LNCAP (cell line): ENCODE data around the gene COL24A1.

Experiments used
- TF ChIP-seq, protein P1 (sequence below): fragments of 450-650 bp; IDR thresholded peaks from 2 replicates; pipeline ENCODE4 v1.5.1; 2017; ENCODE audit warnings: mild to moderate bottlenecking

The COL24A1 gene

GRCh38 chr1:85806236-85806965, 350.2 kb downstream of the COL24A1 start:
- TF ChIP-seq, protein P1, sequence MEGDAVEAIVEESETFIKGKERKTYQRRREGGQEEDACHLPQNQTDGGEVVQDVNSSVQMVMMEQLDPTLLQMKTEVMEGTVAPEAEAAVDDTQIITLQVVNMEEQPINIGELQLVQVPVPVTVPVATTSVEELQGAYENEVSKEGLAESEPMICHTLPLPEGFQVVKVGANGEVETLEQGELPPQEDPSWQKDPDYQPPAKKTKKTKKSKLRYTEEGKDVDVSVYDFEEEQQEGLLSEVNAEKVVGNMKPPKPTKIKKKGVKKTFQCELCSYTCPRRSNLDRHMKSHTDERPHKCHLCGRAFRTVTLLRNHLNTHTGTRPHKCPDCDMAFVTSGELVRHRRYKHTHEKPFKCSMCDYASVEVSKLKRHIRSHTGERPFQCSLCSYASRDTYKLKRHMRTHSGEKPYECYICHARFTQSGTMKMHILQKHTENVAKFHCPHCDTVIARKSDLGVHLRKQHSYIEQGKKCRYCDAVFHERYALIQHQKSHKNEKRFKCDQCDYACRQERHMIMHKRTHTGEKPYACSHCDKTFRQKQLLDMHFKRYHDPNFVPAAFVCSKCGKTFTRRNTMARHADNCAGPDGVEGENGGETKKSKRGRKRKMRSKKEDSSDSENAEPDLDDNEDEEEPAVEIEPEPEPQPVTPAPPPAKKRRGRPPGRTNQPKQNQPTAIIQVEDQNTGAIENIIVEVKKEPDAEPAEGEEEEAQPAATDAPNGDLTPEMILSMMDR, result no peak

DNA sequence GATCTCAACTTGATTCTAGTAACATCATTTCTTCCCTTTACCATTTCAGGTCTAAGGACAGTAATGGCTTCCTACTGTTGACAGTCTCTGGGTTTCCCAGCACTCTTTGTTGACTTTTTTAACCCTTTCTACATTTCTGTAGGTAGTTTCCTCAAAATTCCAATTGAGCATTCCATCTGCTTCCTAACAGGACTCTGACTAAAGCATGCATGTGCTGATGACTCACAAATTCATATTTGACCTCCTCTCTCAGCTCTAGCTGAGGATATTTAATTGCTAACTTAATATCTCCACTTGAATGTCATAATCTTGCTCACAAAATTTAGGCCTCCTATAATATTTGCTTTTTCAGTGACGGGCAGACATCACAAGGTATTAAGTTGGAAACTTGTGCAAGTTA, 355.1 kb downstream of the COL24A1 start:
- TF ChIP-seq, protein P1, result no peak

GRCh38 chr1:85799737-85800136, 356.8 kb downstream of the COL24A1 start:
- TF ChIP-seq, protein P1, result no peak

- TF ChIP-seq, protein P1, result no peak
These were observed 358.2 kb downstream of the COL24A1 start for GRCh38 chr1:85798419-85798818.

DNA sequence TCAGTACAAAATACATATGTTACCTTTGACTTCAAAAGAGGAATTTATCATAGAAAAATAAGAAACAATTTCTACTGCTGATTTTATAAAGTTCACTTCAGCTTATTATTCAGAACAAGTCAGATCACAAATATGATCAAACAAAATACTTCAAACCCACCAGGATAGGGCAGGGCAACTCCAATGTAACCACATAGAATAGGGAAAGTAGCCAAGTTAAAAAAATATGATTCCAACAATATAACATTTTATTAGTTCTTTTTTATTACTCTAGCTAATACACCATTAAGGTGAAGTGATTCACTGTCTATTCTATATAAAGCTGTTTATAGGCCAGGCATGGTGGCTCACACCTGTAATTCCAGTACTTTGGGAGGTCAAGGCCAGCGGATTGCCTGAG, 393.8 kb downstream of the COL24A1 start:
- TF ChIP-seq, protein P1, result no peak

- TF ChIP-seq, protein P1, result no peak
These were observed 399.7 kb downstream of the COL24A1 start for GRCh38 chr1:85756864-85757263.

DNA sequence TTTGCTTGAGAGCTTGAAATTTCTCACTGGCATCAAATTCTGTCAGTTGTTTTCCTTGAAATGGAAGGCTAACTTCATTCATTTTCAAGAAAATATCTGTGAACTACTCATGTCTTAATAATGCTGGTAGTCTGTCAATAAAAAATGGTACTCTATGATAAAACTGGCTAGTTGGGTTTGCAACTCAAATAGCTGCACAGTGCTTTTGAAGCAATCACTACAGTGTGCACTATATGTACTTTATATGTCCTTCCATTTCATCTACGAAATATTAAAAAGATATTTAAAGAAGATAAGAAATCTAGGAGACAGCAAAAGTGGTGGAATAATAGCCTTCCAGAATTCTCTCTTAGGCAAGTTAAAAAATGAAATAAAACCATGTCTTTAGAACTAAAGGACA, 408.5 kb downstream of the COL24A1 start:
- TF ChIP-seq, protein P1, result no peak

DNA sequence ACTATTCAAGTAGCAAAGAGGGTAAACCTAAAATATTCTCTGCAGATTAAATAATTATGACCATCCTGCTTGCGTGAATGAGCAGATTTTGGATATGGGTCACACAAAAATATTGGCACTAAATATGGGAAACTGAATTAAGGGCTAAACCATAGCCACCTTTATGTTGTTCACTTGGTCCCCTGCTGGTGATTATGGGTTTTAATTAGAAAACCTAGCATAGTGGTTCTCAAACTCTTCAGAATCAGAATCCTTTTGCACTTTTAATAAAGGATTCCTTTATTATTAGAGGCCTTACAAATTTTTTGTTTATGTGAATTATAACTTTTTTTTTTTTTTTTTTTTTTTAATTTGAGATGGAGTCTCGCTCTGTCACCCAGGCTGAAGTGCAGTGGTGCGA, 409.8 kb downstream of the COL24A1 start:
- TF ChIP-seq, protein P1, result no peak
